ENCODE data around the gene INHA.

The INHA gene

GRCh38 chr2:219573166-219573565 is 1.1 kb downstream of the INHA start:
- TF ChIP-seq CTCF (IDR thresholded peaks at IDR 0.05; ENCODE audit: low read depth, low read length): no peak
- DNase-seq (ENCODE audit: extremely low read depth, low read depth): no peak

GRCh38 chr2:219574484-219575311 is 2.6 kb downstream of the INHA start:
- DNase-seq (ENCODE audit: extremely low read depth, low read depth): no peak
- no peak for TF ChIP-seq CTCF (IDR thresholded peaks at IDR 0.05; ENCODE audit: low read depth, low read length)

- TF ChIP-seq CTCF (IDR thresholded peaks at IDR 0.05; ENCODE audit: low read depth, low read length): no peak
- no peak for DNase-seq (ENCODE audit: extremely low read depth, low read depth)
Observed at GRCh38 chr2:219575566-219576504, 3.7 kb downstream of the INHA start.

- TF ChIP-seq CTCF (IDR thresholded peaks at IDR 0.05; ENCODE audit: low read depth, low read length): no peak
- no peak for DNase-seq (ENCODE audit: extremely low read depth, low read depth)
Observed at GRCh38 chr2:219576505-219577388, 4.6 kb downstream of the INHA start.

- DNase-seq (ENCODE audit: extremely low read depth, low read depth): no peak
- TF ChIP-seq CTCF (IDR thresholded peaks at IDR 0.05; ENCODE audit: low read depth, low read length): no peak
Observed at GRCh38 chr2:219578811-219579613, 6.9 kb downstream of the INHA start.

- no peak for DNase-seq (ENCODE audit: extremely low read depth, low read depth)
- no peak for TF ChIP-seq CTCF (IDR thresholded peaks at IDR 0.05; ENCODE audit: low read depth, low read length)
Observed at GRCh38 chr2:219581346-219581745, 9.2 kb downstream of the INHA start.
